Liver (tissue), 3 donors: Measurements from ENCODE around the gene RTF1.

ENCODE experiments used
- ATF3 ChIP-seq: IDR thresholded peaks from 2 replicates; pipeline ENCODE4 v1.6.1; 2016; ENCODE audit warnings: antibody characterized with exemption
- CTCF ChIP-seq: fragments of 150-350 bp; IDR thresholded peaks from 2 replicates; pipeline ENCODE4 v1.5.1; 2017; ENCODE audit warnings: improper control_type of control experiment, low read depth, low read length; ENCODE audit not compliant: missing input control
- EGR1 ChIP-seq, 2 donors: IDR thresholded peaks; 2 replicates each; pipeline ENCODE4 v1.6.1; 2016 to 2018; ENCODE audit warnings: antibody characterized with exemption in 2 of 2, low read depth in 2 of 2
- GABPA ChIP-seq, 2 donors: IDR thresholded peaks in 1 of 2; conservative IDR thresholded peaks in 1 of 2; 2 replicates each; pipeline ENCODE4 v1.6.1; 2016; ENCODE audit warnings: antibody characterized with exemption in 2 of 2, mild to moderate bottlenecking in 1 of 2, moderate library complexity in 1 of 2
- JUND ChIP-seq, 2 donors: IDR thresholded peaks; 2 replicates each; pipeline ENCODE4 v1.6.1; 2016; ENCODE audit warnings: antibody characterized with exemption in 2 of 2
- MAX ChIP-seq: IDR thresholded peaks from 2 replicates; pipeline ENCODE4 v1.6.1; 2016; ENCODE audit warnings: antibody characterized with exemption
- NR2F2 ChIP-seq: IDR thresholded peaks from 2 replicates; pipeline ENCODE4 v1.6.1; 2016; ENCODE audit warnings: antibody characterized with exemption
- RAD21 ChIP-seq, 2 donors: IDR thresholded peaks; 2 replicates each; pipeline ENCODE4 v1.6.1; 2016; ENCODE audit warnings: antibody characterized with exemption in 2 of 2, mild to moderate bottlenecking in 2 of 2
- REST ChIP-seq: IDR thresholded peaks from 2 replicates; pipeline ENCODE4 v1.6.1; 2016; ENCODE audit warnings: antibody characterized with exemption, mild to moderate bottlenecking
- RXRA ChIP-seq, 2 donors: IDR thresholded peaks; 2 replicates each; pipeline ENCODE4 v1.6.1; 2017 to 2018; ENCODE audit warnings: antibody characterized with exemption in 2 of 2, mild to moderate bottlenecking in 1 of 2
- TAF1 ChIP-seq: conservative IDR thresholded peaks from 2 replicates; pipeline ENCODE4 v1.6.1; 2016; ENCODE audit warnings: antibody characterized with exemption, mild to moderate bottlenecking
- YY1 ChIP-seq: IDR thresholded peaks from 2 replicates; pipeline ENCODE4 v1.6.1; 2016; ENCODE audit warnings: antibody characterized with exemption, mild to moderate bottlenecking
- ZBTB33 ChIP-seq: IDR thresholded peaks from 2 replicates; pipeline ENCODE4 v1.6.1; 2016; ENCODE audit warnings: antibody characterized with exemption
- donor health status: healthy.
- donor health status: healthy.

- no peak for TF ChIP-seq CTCF
- TF ChIP-seq MAX: no peak
- no peak for TF ChIP-seq ZBTB33
- no peak for TF ChIP-seq EGR1 (IDR thresholded peaks at IDR 0.05; ENCODE audit: low read depth in 2 of 2)
- no peak for TF ChIP-seq TAF1
- TF ChIP-seq YY1: no peak
- TF ChIP-seq RAD21 (IDR thresholded peaks at IDR 0.05): no peak
- TF ChIP-seq RXRA (IDR thresholded peaks at IDR 0.05): no peak
- no peak for TF ChIP-seq REST
- TF ChIP-seq JUND (IDR thresholded peaks at IDR 0.05): no peak
- TF ChIP-seq NR2F2: no peak
- TF ChIP-seq GABPA (IDR thresholded peaks at IDR 0.05 in 1 of 2, conservative IDR thresholded peaks at IDR 0.05 in 1 of 2): no peak
- TF ChIP-seq ATF3: no peak
Observed at GRCh38 chr15:41501191-41501917, 84.5 kb downstream of the RTF1 start.
